Thyroid gland (tissue), 4 donors: ENCODE data around the gene FBXL17. TPM values are rescaled to one million over a fixed set of nuclear protein-coding genes. Genes with fewer than 3 reads are reported as not detected.
A peak's percentile ranks its signal among the peaks of the same experiment; 100 is the strongest.

ENCODE experiments used
- DNase-seq, 2 donors: peaks; one replicate each; pipeline ENCODE4 v3.0.0-alpha.2; 2019
- H3K27ac ChIP-seq, 3 donors: fragments of 200-600 bp; sonication (generic); 1 replicate in 2 of 3; 2 replicates in 1 of 3; pipeline ENCODE4 v1.5.1; 2016 to 2019; ENCODE audit warnings: mild to moderate bottlenecking in 1 of 3, moderate library complexity in 1 of 3
- H3K27me3 ChIP-seq: fragments of 200-600 bp; sonication (generic); one replicate; pipeline ENCODE4 v1.5.1; 2019
- H3K36me3 ChIP-seq, 2 donors: fragments of 200-600 bp; sonication (generic); one replicate each; pipeline ENCODE4 v1.5.1; 2016 to 2019
- H3K4me1 ChIP-seq, 2 donors: fragments of 200-600 bp; sonication (generic); one replicate each; pipeline ENCODE4 v1.5.1; 2017 to 2019
- H3K4me3 ChIP-seq, 3 donors: fragments of 200-600 bp; sonication (generic); replicated peaks in 1 of 3; 1 replicate in 2 of 3; 2 replicates in 1 of 3; pipeline ENCODE4 v1.5.1; 2016; ENCODE audit warnings: mild to moderate bottlenecking in 1 of 3
- H3K9me3 ChIP-seq: fragments of 200-600 bp; sonication (generic); one replicate; pipeline ENCODE4 v1.5.1; 2017
- POLR2A ChIP-seq, 2 donors: fragments of 450-650 bp; IDR thresholded peaks; one replicate each; pipeline ENCODE4 v1.6.1; 2017; ENCODE audit warnings: antibody characterized with exemption in 2 of 2, mild to moderate bottlenecking in 2 of 2, moderate library complexity in 1 of 2
- WGBS, 2 donors: methylation state at CpG; one replicate each; pipeline ENCODE4 v1.1.5; 2017; 5-methylcytosine and 5-hydroxymethylcytosine counted together
- intact Hi-C: fragments of 100-400 bp; cut with DNase I; formaldehyde crosslinking; loops from one replicate; pipeline ENCODE4 v1.15.1; 2023
- total RNA-seq, 4 donors: library from RNA; depleted of rRNA; stranded (reverse); fragments of >200 nt; gene quantifications; one replicate each; pipeline ENCODE4 v1.2.3, GENCODE V29; 2016
- TF ChIP-seq, protein P1 (sequence below), 6 experiments: fragments of 200-600 bp in 3 of 6; fragments of 450-650 bp in 3 of 6; sonication (generic) in 3 of 6; IDR thresholded peaks; one replicate each; pipeline ENCODE4 v1.5.1; 2016 to 2019; ENCODE audit warnings: antibody characterized with exemption in 6 of 6, mild to moderate bottlenecking in 2 of 6, inconsistent platforms in 1 of 6, moderate library complexity in 1 of 6

FBXL17 gene
- total RNA-seq, 4 donors from 2014 or later = 37.6 to 77.7 (median 55.6) TPM

GRCh38 chr5:108149369-108149768 is 232.5 kb downstream of the FBXL17 start:
- no peak for DNase-seq
- 100% methylated on average over 1 of the region's 1 CpG for WGBS, 2 donors
- H3K4me3 ChIP-seq = no peak overlapping the region
- H3K27ac ChIP-seq = no peak overlapping the region
- no peak for TF ChIP-seq POLR2A (IDR thresholded peaks at IDR 0.05)
- TF ChIP-seq, protein P1, sequence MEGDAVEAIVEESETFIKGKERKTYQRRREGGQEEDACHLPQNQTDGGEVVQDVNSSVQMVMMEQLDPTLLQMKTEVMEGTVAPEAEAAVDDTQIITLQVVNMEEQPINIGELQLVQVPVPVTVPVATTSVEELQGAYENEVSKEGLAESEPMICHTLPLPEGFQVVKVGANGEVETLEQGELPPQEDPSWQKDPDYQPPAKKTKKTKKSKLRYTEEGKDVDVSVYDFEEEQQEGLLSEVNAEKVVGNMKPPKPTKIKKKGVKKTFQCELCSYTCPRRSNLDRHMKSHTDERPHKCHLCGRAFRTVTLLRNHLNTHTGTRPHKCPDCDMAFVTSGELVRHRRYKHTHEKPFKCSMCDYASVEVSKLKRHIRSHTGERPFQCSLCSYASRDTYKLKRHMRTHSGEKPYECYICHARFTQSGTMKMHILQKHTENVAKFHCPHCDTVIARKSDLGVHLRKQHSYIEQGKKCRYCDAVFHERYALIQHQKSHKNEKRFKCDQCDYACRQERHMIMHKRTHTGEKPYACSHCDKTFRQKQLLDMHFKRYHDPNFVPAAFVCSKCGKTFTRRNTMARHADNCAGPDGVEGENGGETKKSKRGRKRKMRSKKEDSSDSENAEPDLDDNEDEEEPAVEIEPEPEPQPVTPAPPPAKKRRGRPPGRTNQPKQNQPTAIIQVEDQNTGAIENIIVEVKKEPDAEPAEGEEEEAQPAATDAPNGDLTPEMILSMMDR (IDR thresholded peaks at IDR 0.05) = no peak
- H3K27me3 ChIP-seq = no peaks in the 10 kb centered on the region
- no peaks in the 10 kb centered on the region for H3K4me1 ChIP-seq
- no peaks in the 10 kb centered on the region for H3K9me3 ChIP-seq
- intact Hi-C loops = no loop called here
- no peaks in the 10 kb centered on the region for H3K36me3 ChIP-seq

DNA sequence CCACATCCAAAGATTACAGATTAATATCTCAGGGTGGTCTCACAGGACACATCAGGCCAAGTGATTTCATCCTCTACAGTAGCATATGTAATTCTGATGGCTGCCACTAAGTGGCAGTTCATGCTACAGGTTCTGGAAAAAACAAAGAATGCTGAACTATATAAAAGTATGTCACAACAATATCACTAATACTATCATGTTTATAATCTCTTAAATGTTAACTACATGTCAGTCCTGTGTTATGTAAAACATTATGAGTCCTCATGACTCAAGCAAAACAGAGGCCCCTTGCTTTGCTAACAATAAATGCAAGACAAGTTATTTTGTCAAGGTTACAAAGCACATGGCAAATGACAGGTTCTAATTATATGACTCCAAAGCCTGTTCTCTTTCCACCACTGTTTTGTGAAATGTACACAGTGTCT is 233.2 kb downstream of the FBXL17 start:
- Histone ChIP-seq H3K27me3 (no peaks in the 10 kb centered on the region), H3K9me3 (no peaks in the 10 kb centered on the region), H3K36me3 (no peaks in the 10 kb centered on the region), H3K4me1 (no peaks in the 10 kb centered on the region), H3K4me3 (no peak overlapping the region), H3K27ac (no peak overlapping the region)
- intact Hi-C loops = no loop called here
- no peak for TF ChIP-seq POLR2A (IDR thresholded peaks at IDR 0.05)
- TF ChIP-seq, protein P1 (IDR thresholded peaks at IDR 0.05) = peak in 5 of 6 experiments; percentile 13 to 44 (median 32)
- no peak for DNase-seq

DNA sequence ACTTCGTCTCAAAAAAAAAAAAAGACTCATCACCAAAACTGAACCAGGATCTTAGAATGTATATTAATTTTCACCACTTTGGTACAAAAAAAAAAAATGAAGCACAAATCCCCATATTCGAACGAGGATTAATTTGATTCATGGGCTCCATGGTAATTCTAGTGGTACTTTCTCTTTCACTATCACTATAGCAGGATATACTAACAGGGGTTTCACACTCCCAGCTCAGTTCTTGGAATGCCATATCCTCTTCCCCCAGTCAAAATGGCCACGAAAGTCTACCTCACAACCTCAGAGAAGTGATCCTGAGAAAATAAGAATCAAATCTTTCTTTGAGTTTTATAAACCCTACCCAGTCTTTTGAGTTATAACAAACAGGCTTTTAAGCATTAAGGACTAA is 235.7 kb downstream of the FBXL17 start:
- intact Hi-C loops = no loop called here
- no peaks in the 10 kb centered on the region for H3K27me3 ChIP-seq
- WGBS, 2 donors = 95 to 96% methylated on average over 4 of the region's 4 CpGs

DNA sequence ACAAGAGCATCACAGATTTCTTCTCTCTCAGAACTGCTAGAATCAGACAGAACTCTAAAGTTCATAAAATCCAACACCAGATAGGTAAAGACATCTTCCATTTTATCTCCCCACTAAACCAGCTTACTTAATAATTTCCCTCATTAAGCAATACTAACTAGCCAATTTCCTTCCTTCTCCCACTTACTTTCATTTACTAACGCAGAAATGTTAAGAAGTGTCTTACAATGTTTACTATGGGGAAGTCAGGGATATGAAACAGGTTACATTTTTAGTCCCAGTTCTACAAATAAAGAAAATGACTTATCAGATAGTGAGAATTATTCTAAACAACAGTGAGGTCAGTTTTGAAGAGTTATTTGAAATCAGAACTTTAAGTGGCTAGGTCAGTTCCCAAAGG is 236.5 kb downstream of the FBXL17 start:
- Histone ChIP-seq H3K36me3 (no peaks in the 10 kb centered on the region), H3K9me3 (no peaks in the 10 kb centered on the region), H3K4me3 (no peak overlapping the region), H3K4me1 (peaks cover 0 to 2% of the 10 kb centered on the region in 2 donors), H3K27me3 (no peaks in the 10 kb centered on the region), H3K27ac (no peak overlapping the region)
- intact Hi-C loops = no loop called here
- no peak for DNase-seq
- WGBS, 2 donors = 80 to 86% methylated on average over 1 of the region's 1 CpG
- TF ChIP-seq POLR2A (IDR thresholded peaks at IDR 0.05) = no peak
- TF ChIP-seq, protein P1 (IDR thresholded peaks at IDR 0.05) = no peak

More for the DNA sequence above, 235.7 kb downstream of the FBXL17 start:
- no peak overlapping the region for H3K27ac ChIP-seq
- no peak for TF ChIP-seq POLR2A (IDR thresholded peaks at IDR 0.05)
- TF ChIP-seq, protein P1 (IDR thresholded peaks at IDR 0.05) = no peak
- H3K4me1 ChIP-seq = no peaks in the 10 kb centered on the region
- H3K4me3 ChIP-seq = no peak overlapping the region
- H3K36me3 ChIP-seq = no peaks in the 10 kb centered on the region
- H3K9me3 ChIP-seq = no peaks in the 10 kb centered on the region
- DNase-seq = no peak

DNA sequence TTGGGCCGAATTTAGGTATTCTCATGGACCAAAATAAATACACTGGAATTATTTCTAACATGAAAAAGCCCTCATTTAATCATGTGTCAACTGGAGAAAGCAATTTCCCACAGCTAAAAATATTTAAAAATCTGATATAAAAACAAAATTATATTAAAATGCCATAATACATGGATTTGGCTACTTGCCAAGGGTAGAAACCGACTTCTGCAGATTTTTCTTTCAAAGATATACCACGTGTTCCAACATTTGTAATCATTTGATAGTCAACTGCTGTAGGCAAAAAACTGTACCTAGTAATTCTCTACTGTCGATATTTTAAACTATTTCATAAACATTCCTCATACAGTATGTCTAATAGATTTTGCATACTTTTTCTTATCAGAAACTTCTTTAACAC is 237.6 kb downstream of the FBXL17 start:
- Histone ChIP-seq H3K27me3 (no peaks in the 10 kb centered on the region), H3K4me3 (no peak overlapping the region), H3K36me3 (no peaks in the 10 kb centered on the region), H3K27ac (no peak overlapping the region), H3K9me3 (no peaks in the 10 kb centered on the region), H3K4me1 (peaks cover 5 to 12% of the 10 kb centered on the region in 2 donors)
- intact Hi-C loops = no loop called here
- 86 to 90% methylated on average over 4 of the region's 4 CpGs for WGBS, 2 donors
- no peak for DNase-seq
- no peak for TF ChIP-seq POLR2A (IDR thresholded peaks at IDR 0.05)
- TF ChIP-seq, protein P1 (IDR thresholded peaks at IDR 0.05) = no peak
